GM12878 (cell line): Measurements from ENCODE around the gene PDIA5. TPM values are rescaled to one million over a fixed set of nuclear protein-coding genes. Genes with fewer than 3 reads are reported as not detected.

Experiments used
- ATAC-seq: fragments of 200-7000 bp; cut with Tn5 transposase; 3 replicates; pipeline ENCODE4 v1.9.1; 2020; ENCODE audit warnings: mild to moderate bottlenecking, moderate library complexity
- BruUV-seq: library from RNA; stranded (reverse); fragments of 400-500 nt; replicated peaks from 2 replicates; lab custom pipeline; 2021; lab: Mats Ljungman, UMichigan
- CTCF ChIA-PET: fragments of 300-600 bp; sonication (Branson Sonifier 250); formaldehyde crosslinking; extraction: SDS; loops from one replicate; lab custom pipeline; 2021; ENCODE audit warnings: inconsistent platforms; lab: Yijun Ruan, JAX
- POLR2A ChIA-PET: fragments of 350-600 bp; formaldehyde crosslinking; extraction: SDS; loops from one replicate; lab custom pipeline; 2021; ENCODE audit warnings: inconsistent platforms; lab: Charles Lee
- RAD21 ChIA-PET: fragments of 300-600 bp; sonication (Branson Sonifier 250); formaldehyde crosslinking; loops from one replicate; lab custom pipeline; 2023; ENCODE audit warnings: antibody characterized with exemption; ENCODE audit not compliant: unreplicated experiment; lab: Charles Lee
- SMC1A ChIA-PET: fragments of 300-600 bp; sonication (Branson Sonifier 250); formaldehyde crosslinking; loops from one replicate; lab custom pipeline; 2023; ENCODE audit not compliant: unreplicated experiment, uncharacterized antibody; lab: Charles Lee
- DNase-seq: peaks from one replicate; pipeline ENCODE4 v3.0.0-alpha.2; 2011; ENCODE audit warnings: low read depth, low spot score
- FAIRE-seq: peaks from 3 replicates; lab custom pipeline; 2011; peaks lifted over from hg19 to GRCh38; lab: Jason Lieb, UNC
- H2AFZ ChIP-seq: 2 replicates; pipeline ENCODE4 v1.6.0; 2011; ENCODE audit warnings: low read depth, low read length, control low read depth; ENCODE audit not compliant: control insufficient read depth
- H3K27ac ChIP-seq: 2 replicates; pipeline ENCODE4 v1.5.1; 2011; ENCODE audit warnings: control low read depth; ENCODE audit not compliant: control insufficient read depth, insufficient read depth
- H3K27me3 ChIP-seq, 2 experiments: replicated peaks in 1 of 2; 2 replicates each; pipeline versions ENCODE4 v1.6.0 to v1.6.1; 2011; ENCODE audit warnings: low read length in 1 of 2; ENCODE audit not compliant: control insufficient read depth in 2 of 2, insufficient read depth in 2 of 2
- H3K36me3 ChIP-seq, 2 experiments: 2 replicates each; pipeline ENCODE4 v1.5.1; 2011; ENCODE audit warnings: low read length in 1 of 2; ENCODE audit not compliant: control insufficient read depth in 2 of 2, insufficient read depth in 2 of 2
- H3K4me1 ChIP-seq: 2 replicates; pipeline ENCODE4 v1.6.1; 2011; ENCODE audit warnings: mild to moderate bottlenecking, low read length, moderate library complexity, mixed read lengths; ENCODE audit not compliant: control insufficient read depth, insufficient read depth
- H3K4me2 ChIP-seq: 2 replicates; pipeline ENCODE4 v1.6.0; 2011; ENCODE audit warnings: control low read depth; ENCODE audit not compliant: control insufficient read depth, insufficient read depth
- H3K4me3 ChIP-seq: fragments of 200-600 bp; sonication (generic); 2 replicates; pipeline ENCODE4 v1.5.1; 2016
- H3K79me2 ChIP-seq: 2 replicates; pipeline ENCODE4 v1.6.0; 2011; ENCODE audit warnings: low read length; ENCODE audit not compliant: control insufficient read depth, insufficient read depth
- H3K9ac ChIP-seq: 2 replicates; pipeline ENCODE4 v1.8.0; 2011; ENCODE audit warnings: low read length, control low read depth, mixed read lengths; ENCODE audit not compliant: control insufficient read depth, insufficient read depth
- H3K9me3 ChIP-seq: replicated peaks from 3 replicates; pipeline ENCODE4 v1.5.1; 2011; ENCODE audit warnings: mild to moderate bottlenecking, low read length; ENCODE audit not compliant: control insufficient read depth, insufficient read depth
- H4K20me1 ChIP-seq: 2 replicates; pipeline ENCODE4 v1.6.0; 2011; ENCODE audit not compliant: control insufficient read depth, insufficient read depth
- BCLAF1 ChIP-seq: fragments of 450-650 bp; IDR thresholded peaks from 2 replicates; pipeline ENCODE4 v1.6.1; 2017; ENCODE audit warnings: antibody characterized with exemption, mild to moderate bottlenecking, moderate library complexity
- CEBPZ ChIP-seq: fragments of 150-350 bp; IDR thresholded peaks from 2 replicates; pipeline ENCODE4 v1.6.1; 2016; ENCODE audit warnings: low read depth, low read length
- DPF2 ChIP-seq: fragments of 450-650 bp; IDR thresholded peaks from 2 replicates; pipeline ENCODE4 v1.6.1; 2017; ENCODE audit warnings: mild to moderate bottlenecking
- EED ChIP-seq: sonication (generic); IDR thresholded peaks from 2 replicates; pipeline ENCODE4 v1.6.1; 2016; ENCODE audit warnings: antibody characterized with exemption, low read depth
- HDAC2 ChIP-seq: fragments of 200-600 bp; sonication (generic); IDR thresholded peaks from 2 replicates; pipeline ENCODE4 v1.6.1; 2017
- HSF1 ChIP-seq: fragments of 150-350 bp; IDR thresholded peaks from 2 replicates; pipeline ENCODE4 v1.6.1; 2014; ENCODE audit warnings: mild to moderate bottlenecking, low read depth, low read length
- MAX ChIP-seq: IDR thresholded peaks from 2 replicates; pipeline ENCODE4 v1.6.1; 2012; ENCODE audit warnings: low read depth, low read length, improper control_type of control experiment
- MTA2 ChIP-seq: fragments of 450-650 bp; IDR thresholded peaks from 2 replicates; pipeline ENCODE4 v1.6.1; 2016; ENCODE audit warnings: low read depth, mild to moderate bottlenecking, moderate library complexity
- STAT1 ChIP-seq: fragments of 450-650 bp; conservative IDR thresholded peaks from 2 replicates; pipeline ENCODE4 v1.6.1; 2014; ENCODE audit warnings: antibody characterized with exemption, mild to moderate bottlenecking
- ZZZ3 ChIP-seq: IDR thresholded peaks from 2 replicates; pipeline ENCODE4 v1.6.1; 2011; ENCODE audit warnings: low read depth; ENCODE audit not compliant: control insufficient read depth, insufficient read length
- in situ Hi-C: fragments of 300-500 bp; cut with MboI; formaldehyde crosslinking; loops from 9 replicates; pipeline ENCODE4 v1.14.3; 2018; ENCODE audit warnings: mixed read lengths
- intact Hi-C: fragments of 100-400 bp; cut with micrococcal nuclease; formaldehyde crosslinking; loops from one replicate; pipeline ENCODE4 v1.14.2; 2022; ENCODE audit not compliant: unreplicated experiment
- polyA plus RNA-seq, 11 experiments: library from polyadenylated mRNA; depleted of rRNA in 4 of 11; unstranded in 6 of 11; stranded (reverse) in 5 of 11; fragments of >200 nt; fragmentation: Nextera tagmentation in 4 of 11; fragmentation: Illumina TruSeq in 1 of 11; extraction: Ambion mirVana in 4 of 11; extraction: Trizol in 1 of 11; gene quantifications; 1 replicate in 1 of 11; 2 replicates in 10 of 11; pipeline versions ENCODE4 v1.2.1 to v1.2.3, GENCODE V29; 2011 to 2016; ENCODE audit warnings: inconsistent platforms in 2 of 11, missing spikeins in 2 of 11, low read depth in 1 of 11
- total RNA-seq, 4 experiments: library from RNA; depleted of rRNA in 3 of 4; stranded (reverse); fragments of >200 nt in 3 of 4; fragmentation: Illumina TruSeq in 1 of 4; extraction: Trizol in 1 of 4; gene quantifications; 2 replicates each; pipeline versions ENCODE4 v1.2.1 to v1.2.3, GENCODE V29; 2013 to 2021

Gene PDIA5
- total and polyA plus RNA-seq, 10 of the 15 experiments (the other 5 are each of a cell fraction or from before 2014, with no cell fraction given), result 4.1 to 24.8 (median 19.2) TPM

- Histone ChIP-seq H3K4me1 (no peaks in the 10 kb centered on the region), H3K4me2 (no peak overlapping the region), H3K36me3 (no peaks in the 10 kb centered on the region), H3K79me2 (no peaks in the 10 kb centered on the region), H3K9ac (no peak overlapping the region), H2AFZ (no peak overlapping the region), H4K20me1 (no peaks in the 10 kb centered on the region), H3K9me3 (no peaks in the 10 kb centered on the region), H3K27ac (no peak overlapping the region), H3K27me3 (no peaks in the 10 kb centered on the region; a peak in 1 of 4 replicates), H3K4me3 (no peak overlapping the region)
- TF ChIP-seq BCLAF1, result no peak
- no peak for TF ChIP-seq STAT1
- TF ChIP-seq CEBPZ, result no peak
- TF ChIP-seq ZZZ3, result no peak
- TF ChIP-seq MAX, result no peak
- no peak for TF ChIP-seq MTA2
- no peak for TF ChIP-seq HDAC2
- no peak for TF ChIP-seq EED
- no peak for TF ChIP-seq HSF1
- no peak for TF ChIP-seq DPF2
- no TSS peak for BruUV-seq
- ATAC-seq (no peak), DNase-seq (no peak), FAIRE-seq (no peak)
- POLR2A ChIA-PET, result interaction anchor here (0.9 kb wide), 1 partner anchor 142 kb away, joined by 3 read pairs; the partner anchor contains the start of gene SEC22A
- SMC1A ChIA-PET, result interaction anchor here (1.0 kb wide), 1 partner anchor 21 kb away, joined by 3 read pairs; no protein-coding TSS in a partner anchor
- CTCF ChIA-PET, result no interaction called here
- in situ Hi-C loops, result no loop called here
- RAD21 ChIA-PET, result no interaction called here
- intact Hi-C loops, result no loop called here
Measured at GRCh38 chr3:123060054-123060453, 6.8 kb upstream of the PDIA5 start.
